Renal pelvis (tissue), 12 donors: Measurements from ENCODE around the gene ADAD2. TPM values are rescaled to one million over a fixed set of nuclear protein-coding genes. Genes with fewer than 3 reads are reported as not detected.

Experiments used
- DNase-seq: peaks from one replicate; pipeline ENCODE4 v3.0.0-alpha.2; 2013
- long read RNA-seq, 16 experiments: transcript quantifications; one replicate each; lab custom pipeline, GENCODE V29; 2026
- polyA plus RNA-seq, 3 donors: library from polyadenylated mRNA; unstranded; fragments of 120-200 nt; gene quantifications; one replicate each; pipeline ENCODE4 v1.2.1, GENCODE V29; 2013; ENCODE audit not compliant: insufficient read length in 3 of 3

The ADAD2 gene
- under 1 TPM; 0.16 to 0.34 (median 0.25) TPM for polyA plus RNA-seq
- long read RNA-seq, donor 1, result 0 reads
- long read RNA-seq, donor 2, result 0 reads
- long read RNA-seq, donor 3, result 0 reads
- long read RNA-seq, donor 4, result 0 reads
- long read RNA-seq, donor 5, result 0 reads
- long read RNA-seq, donor 6, result 0 reads
- long read RNA-seq, donor 7, result 0 reads
- long read RNA-seq, donor 8, result 0 reads
- long read RNA-seq, donor 9, result 0 reads
- long read RNA-seq, donor 10, result 0 reads
- long read RNA-seq, donor 11, result 0 reads
- long read RNA-seq, donor 12, result 0 reads
- long read RNA-seq, donor 13, result 0 reads
- long read RNA-seq, donor 14, result 0 reads
- long read RNA-seq, donor 15, result 0 reads
- long read RNA-seq, donor 16, result 0 reads

GRCh38 chr16:84190731-84191388 is at the start of gene ADAD2:
Gene ADAD2, plus strand, starts transcription at chr16:84191157. Its CDS starts 74 bp downstream, at chr16:84191231.
- no peak for DNase-seq

- no peak for DNase-seq
Observed at GRCh38 chr16:84143081-84143480, 47.9 kb upstream of the ADAD2 start.

GRCh38 chr16:84143784-84144199 is 47.2 kb upstream of the ADAD2 start:
- no peak for DNase-seq

- DNase-seq, result no peak
Observed at GRCh38 chr16:84144209-84144858, 46.6 kb upstream of the ADAD2 start.

DNA sequence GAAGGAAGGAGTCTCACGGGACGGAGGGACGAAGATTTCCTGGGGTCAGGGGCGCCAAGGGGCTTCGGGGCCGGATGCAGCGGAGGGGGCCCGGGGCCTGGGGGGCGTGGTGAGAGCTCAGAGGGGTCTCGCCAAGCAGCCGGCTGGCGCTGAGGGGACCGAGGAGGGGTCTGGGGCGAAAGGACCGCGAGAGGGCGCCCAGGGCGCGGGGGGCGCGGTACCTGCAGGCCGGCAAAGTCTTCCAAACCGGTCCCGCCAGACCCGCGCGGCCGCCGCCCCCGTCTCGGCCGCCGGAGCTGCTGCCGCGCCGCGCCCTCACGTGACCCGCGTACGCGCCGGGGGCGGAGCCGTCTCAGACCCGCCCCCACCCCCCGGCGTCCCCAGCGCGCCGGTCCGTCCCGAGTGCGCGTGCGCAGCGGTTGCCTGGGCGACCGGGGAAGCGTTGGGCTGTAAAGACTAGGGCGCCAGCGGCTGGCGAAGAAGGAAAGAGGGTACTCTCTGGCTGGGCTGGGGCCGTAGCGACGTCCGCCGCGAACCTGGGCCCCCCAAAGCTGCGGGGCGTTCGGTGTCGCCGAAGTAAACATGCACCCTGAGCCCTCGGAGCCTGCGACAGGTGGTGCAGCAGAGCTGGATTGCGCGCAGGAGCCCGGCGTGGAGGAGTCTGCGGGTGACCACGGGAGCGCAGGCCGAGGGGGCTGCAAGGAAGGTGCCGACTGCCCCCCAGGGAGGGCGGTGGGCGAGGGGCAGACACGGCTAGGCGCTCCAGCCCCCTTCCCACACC is 45.9 kb upstream of the ADAD2 start, which contains the start of the genes DNAAF1 and HSDL1:
DNAAF1 (plus strand) TSS at position 450 of the 781 bp plus-strand sequence; CDS start at position 583, 133 bp downstream.
HSDL1 (minus strand) TSS at position 319 of the 781 bp plus-strand sequence. CDS start 13,856 bp downstream, outside the sequence.
- DNase-seq, result peak; percentile 91

GRCh38 chr16:84150926-84151325 is 40.0 kb upstream of the ADAD2 start:
- no peak for DNase-seq

- DNase-seq, result no peak
Observed at GRCh38 chr16:84153660-84154214, 37.2 kb upstream of the ADAD2 start.

DNA sequence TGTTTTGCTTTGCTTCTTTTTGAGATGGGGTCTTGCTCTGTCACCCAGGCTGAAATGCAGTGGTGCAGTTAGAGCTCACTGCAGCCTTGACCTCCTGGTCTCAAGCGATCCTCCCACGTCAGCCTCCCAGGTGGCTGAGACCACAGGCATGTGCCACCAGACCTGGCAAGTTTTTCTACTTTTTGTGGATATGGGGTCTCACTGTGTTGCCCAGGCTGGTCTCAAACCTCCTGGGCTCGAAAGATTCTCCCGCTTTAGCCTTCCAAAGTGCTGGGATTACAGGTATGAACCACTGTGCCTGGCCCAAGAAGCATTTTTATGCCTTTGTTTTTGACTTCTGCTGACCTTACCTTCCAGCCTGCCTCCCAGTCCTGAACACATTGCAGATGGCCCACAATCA is 35.7 kb upstream of the ADAD2 start:
- no peak for DNase-seq

- no peak for DNase-seq
Observed at GRCh38 chr16:84155771-84156170, 35.2 kb upstream of the ADAD2 start.

GRCh38 chr16:84156342-84156784 is 34.6 kb upstream of the ADAD2 start:
- DNase-seq, result no peak

DNA sequence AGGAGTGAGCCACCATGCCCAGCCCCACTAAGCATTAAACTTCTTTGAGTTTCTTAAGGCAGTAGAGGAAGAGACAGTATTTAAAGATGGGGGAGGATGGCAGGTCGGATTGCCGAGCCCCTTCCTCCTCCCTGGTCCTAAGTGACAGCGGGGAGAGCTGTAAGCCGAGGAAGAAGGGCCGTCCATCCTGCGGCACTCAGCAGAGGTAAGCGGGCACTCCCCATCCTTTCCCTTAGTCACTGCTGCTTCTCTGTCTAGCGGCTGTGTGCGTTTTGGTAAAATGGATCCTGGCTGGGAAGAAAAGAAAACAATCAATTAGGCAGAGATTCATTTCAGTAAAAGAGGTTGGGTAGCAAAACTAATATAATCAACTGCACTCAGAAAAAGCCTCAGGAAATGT is 31.9 kb upstream of the ADAD2 start:
- no peak for DNase-seq

GRCh38 chr16:84159800-84160199 is 31.2 kb upstream of the ADAD2 start:
- no peak for DNase-seq

DNA sequence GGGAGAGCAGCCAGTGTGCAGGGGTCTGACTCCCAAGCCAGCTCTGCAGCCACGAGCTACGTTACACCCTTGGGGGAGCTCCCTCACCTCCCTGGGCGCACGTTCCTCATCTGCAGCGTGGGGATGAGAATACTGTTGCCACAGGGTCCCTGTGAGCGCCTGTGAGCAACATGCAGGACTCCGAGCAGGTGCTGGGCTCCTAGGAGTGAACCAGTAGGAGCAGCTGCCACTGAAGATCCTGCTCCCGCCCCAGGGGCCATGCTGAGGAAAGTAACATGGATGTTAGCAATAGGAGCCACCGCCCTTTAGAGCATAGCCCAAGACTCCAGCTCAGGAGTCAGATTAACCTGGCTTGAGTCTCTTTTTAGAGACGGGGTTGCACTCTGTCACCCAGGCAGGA is 29.9 kb upstream of the ADAD2 start:
- DNase-seq, result no peak

GRCh38 chr16:84161801-84162200 is 29.2 kb upstream of the ADAD2 start:
- DNase-seq, result peak; percentile 66

GRCh38 chr16:84165746-84166145 is 25.2 kb upstream of the ADAD2 start:
- DNase-seq, result no peak

- no peak for DNase-seq
Observed at GRCh38 chr16:84166796-84167695, 23.9 kb upstream of the ADAD2 start.

DNA sequence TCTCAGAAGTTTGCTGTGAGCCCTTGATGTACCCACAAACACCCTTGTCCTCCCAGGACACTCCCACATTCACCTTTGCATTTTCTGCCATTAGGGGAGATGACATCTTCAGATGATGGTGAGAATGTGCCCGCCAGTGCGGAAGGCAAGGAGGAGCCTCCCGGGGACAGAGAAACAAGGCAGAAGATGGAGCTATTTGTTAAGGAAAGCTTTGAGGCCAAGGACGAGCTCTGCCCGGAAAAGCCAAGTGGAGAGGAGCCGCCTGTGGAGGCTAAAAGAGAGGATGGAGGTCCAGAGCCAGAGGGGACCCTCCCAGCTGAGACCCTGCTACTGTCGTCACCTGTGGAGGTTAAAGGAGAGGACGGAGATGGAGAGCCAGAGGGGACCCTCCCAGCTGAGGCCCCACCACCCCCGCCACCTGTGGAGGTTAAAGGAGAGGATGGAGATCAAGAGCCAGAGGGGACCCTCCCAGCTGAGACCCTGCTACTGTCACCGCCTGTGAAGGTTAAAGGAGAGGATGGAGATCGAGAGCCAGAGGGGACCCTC is 21.1 kb upstream of the ADAD2 start:
- DNase-seq, result no peak

DNA sequence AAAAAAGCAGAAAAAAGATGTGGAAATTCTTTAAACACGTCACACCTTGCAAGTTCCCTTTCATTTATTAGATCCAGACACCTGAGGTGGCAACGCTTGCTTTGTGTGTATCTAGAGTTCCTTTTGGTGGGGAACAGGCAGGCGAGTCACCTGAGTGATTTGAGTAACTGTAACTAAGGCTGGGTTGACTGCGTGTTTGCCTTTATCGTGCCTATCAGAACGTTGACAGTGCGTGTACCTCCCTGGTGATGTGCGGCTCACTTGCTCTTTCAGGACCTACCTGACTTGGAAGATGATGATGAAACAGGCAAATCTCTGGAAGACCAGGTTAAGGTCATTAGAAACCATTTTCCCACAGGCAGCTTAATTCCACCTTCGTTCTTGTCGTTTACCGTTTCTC is 16.6 kb upstream of the ADAD2 start:
- DNase-seq, result no peak

- DNase-seq, result peak; percentile 67
Observed at GRCh38 chr16:84175350-84176081, 15.4 kb upstream of the ADAD2 start.
